Measurements from ENCODE around the gene SOCS6. TPM values are rescaled to one million over a fixed set of nuclear protein-coding genes. Genes with fewer than 3 reads are reported as not detected.

SOCS6 gene
- total RNA-seq: 37.9 TPM

GRCh38 chr18:70288851-70289328 is at the start of gene SOCS6:
Gene SOCS6, plus strand, starts transcription at chr18:70289045. Its CDS starts 35,624 bp downstream, at chr18:70324669.

Other genes with a start within 250 kb of the SOCS6 start
- gene RTTN, start 83.4 kb upstream of the SOCS6 start, total RNA-seq: 72.8 TPM